K562 (cell line): ENCODE measurements around the gene GABRR2.

Experiments
- BDP1 ChIP-seq: IDR thresholded peaks from 3 replicates; pipeline ENCODE4 v1.6.1; 2011; ENCODE audit not compliant: insufficient read length, insufficient read depth
- ELF4 ChIP-seq: fragments of 450-650 bp; formaldehyde crosslinking; IDR thresholded peaks from 2 replicates; pipeline ENCODE4 v1.4.0; 2022; ENCODE audit warnings: missing genetic modification characterization
- SMC3 ChIP-seq: conservative IDR thresholded peaks from 2 replicates; pipeline ENCODE4 v1.6.1; 2011; ENCODE audit warnings: low read depth, low read length, improper control_type of control experiment; ENCODE audit not compliant: insufficient read depth
- SNRNP70 ChIP-seq: fragments of 200-400 bp; formaldehyde crosslinking; optimal IDR thresholded peaks from 2 replicates; pipeline ENCODE3; 2017; ENCODE audit warnings: low read depth, low read length
- YBX1 ChIP-seq: fragments of 450-650 bp; IDR thresholded peaks from 2 replicates; pipeline ENCODE4 v1.7.1; 2016; ENCODE audit warnings: mild to moderate bottlenecking
- ZNF133 ChIP-seq: fragments of 250-450 bp; sonication (Bioruptor Pico); IDR thresholded peaks from 2 replicates; pipeline ENCODE4 v1.4.0; 2020; ENCODE audit warnings: mild to moderate bottlenecking
- ZNF24 ChIP-seq: fragments of 450-650 bp; IDR thresholded peaks from 2 replicates; pipeline ENCODE4 v1.6.1; 2016
- TF ChIP-seq, protein P1 (sequence below), 2 experiments: IDR thresholded peaks; 2 replicates each; pipeline ENCODE4 v1.6.1; 2012; ENCODE audit warnings: improper control_type of control experiment in 2 of 2, low read depth in 2 of 2, low read length in 2 of 2, borderline replicate concordance in 1 of 2
- TF ChIP-seq, protein P2 (sequence below): sonication (generic); formaldehyde crosslinking; IDR thresholded peaks from 2 replicates; pipeline ENCODE4 v1.8.1; 2023; ENCODE audit warnings: mild to moderate bottlenecking, missing genetic modification reagents
- TF ChIP-seq, protein P3 (sequence below), 3 experiments: IDR thresholded peaks in 2 of 3; conservative IDR thresholded peaks in 1 of 3; 2 replicates each; pipeline ENCODE4 v1.5.1; 2011 to 2012; ENCODE audit warnings: low read length in 3 of 3, mild to moderate bottlenecking in 3 of 3, control low read depth in 2 of 3, improper control_type of control experiment in 1 of 3, inconsistent platforms in 1 of 3, low read depth in 1 of 3, mixed read lengths in 1 of 3, moderate library complexity in 1 of 3; ENCODE audit not compliant: insufficient read depth in 2 of 3

DNA sequence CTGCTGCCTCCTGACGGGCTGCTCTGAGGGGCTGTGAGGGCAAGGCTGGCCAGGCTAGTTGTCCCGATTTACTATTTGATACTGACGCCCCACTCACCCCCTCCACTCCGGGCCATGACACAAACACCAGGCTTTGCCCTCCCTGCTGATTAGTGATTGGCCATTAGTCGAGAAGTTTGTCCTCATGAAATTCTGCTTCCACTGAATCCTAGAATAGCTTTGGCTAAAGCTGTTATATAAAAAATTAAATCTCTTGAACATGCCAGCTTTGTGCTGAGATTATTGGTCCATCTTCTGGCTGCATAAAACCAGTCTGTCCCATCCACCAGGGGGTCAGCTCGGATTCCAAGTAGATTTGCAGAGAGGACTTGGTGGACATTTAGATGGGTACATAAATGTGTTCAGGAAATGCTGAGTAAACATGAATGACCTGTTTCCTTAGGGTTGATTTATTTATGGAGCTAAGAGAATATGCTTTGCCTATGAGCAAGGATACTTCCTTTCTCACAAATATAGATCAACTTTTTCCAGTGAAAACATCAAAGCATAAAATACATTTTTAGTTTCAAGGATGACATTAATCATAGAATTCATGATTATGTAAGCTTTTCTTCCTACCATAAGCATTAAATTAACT, at the start of gene GABRR2:
- TF ChIP-seq SMC3 (no peak), ZNF133 (CRISPR knock-in tag) (no peak), YBX1 (no peak), ELF4 (CRISPR knock-in tag) (no peak), SNRNP70 (no peak), ZNF24 (no peak), BDP1 (no peak)
- TF ChIP-seq, protein P1, sequence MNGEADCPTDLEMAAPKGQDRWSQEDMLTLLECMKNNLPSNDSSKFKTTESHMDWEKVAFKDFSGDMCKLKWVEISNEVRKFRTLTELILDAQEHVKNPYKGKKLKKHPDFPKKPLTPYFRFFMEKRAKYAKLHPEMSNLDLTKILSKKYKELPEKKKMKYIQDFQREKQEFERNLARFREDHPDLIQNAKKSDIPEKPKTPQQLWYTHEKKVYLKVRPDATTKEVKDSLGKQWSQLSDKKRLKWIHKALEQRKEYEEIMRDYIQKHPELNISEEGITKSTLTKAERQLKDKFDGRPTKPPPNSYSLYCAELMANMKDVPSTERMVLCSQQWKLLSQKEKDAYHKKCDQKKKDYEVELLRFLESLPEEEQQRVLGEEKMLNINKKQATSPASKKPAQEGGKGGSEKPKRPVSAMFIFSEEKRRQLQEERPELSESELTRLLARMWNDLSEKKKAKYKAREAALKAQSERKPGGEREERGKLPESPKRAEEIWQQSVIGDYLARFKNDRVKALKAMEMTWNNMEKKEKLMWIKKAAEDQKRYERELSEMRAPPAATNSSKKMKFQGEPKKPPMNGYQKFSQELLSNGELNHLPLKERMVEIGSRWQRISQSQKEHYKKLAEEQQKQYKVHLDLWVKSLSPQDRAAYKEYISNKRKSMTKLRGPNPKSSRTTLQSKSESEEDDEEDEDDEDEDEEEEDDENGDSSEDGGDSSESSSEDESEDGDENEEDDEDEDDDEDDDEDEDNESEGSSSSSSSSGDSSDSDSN (IDR thresholded peaks at IDR 0.05; ENCODE audit: borderline replicate concordance in 1 of 2, low read depth in 2 of 2, low read length in 2 of 2): no peak
- TF ChIP-seq, protein P2, sequence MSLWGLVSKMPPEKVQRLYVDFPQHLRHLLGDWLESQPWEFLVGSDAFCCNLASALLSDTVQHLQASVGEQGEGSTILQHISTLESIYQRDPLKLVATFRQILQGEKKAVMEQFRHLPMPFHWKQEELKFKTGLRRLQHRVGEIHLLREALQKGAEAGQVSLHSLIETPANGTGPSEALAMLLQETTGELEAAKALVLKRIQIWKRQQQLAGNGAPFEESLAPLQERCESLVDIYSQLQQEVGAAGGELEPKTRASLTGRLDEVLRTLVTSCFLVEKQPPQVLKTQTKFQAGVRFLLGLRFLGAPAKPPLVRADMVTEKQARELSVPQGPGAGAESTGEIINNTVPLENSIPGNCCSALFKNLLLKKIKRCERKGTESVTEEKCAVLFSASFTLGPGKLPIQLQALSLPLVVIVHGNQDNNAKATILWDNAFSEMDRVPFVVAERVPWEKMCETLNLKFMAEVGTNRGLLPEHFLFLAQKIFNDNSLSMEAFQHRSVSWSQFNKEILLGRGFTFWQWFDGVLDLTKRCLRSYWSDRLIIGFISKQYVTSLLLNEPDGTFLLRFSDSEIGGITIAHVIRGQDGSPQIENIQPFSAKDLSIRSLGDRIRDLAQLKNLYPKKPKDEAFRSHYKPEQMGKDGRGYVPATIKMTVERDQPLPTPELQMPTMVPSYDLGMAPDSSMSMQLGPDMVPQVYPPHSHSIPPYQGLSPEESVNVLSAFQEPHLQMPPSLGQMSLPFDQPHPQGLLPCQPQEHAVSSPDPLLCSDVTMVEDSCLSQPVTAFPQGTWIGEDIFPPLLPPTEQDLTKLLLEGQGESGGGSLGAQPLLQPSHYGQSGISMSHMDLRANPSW (CRISPR knock-in tag): no peak
- TF ChIP-seq, protein P3, sequence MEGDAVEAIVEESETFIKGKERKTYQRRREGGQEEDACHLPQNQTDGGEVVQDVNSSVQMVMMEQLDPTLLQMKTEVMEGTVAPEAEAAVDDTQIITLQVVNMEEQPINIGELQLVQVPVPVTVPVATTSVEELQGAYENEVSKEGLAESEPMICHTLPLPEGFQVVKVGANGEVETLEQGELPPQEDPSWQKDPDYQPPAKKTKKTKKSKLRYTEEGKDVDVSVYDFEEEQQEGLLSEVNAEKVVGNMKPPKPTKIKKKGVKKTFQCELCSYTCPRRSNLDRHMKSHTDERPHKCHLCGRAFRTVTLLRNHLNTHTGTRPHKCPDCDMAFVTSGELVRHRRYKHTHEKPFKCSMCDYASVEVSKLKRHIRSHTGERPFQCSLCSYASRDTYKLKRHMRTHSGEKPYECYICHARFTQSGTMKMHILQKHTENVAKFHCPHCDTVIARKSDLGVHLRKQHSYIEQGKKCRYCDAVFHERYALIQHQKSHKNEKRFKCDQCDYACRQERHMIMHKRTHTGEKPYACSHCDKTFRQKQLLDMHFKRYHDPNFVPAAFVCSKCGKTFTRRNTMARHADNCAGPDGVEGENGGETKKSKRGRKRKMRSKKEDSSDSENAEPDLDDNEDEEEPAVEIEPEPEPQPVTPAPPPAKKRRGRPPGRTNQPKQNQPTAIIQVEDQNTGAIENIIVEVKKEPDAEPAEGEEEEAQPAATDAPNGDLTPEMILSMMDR (IDR thresholded peaks at IDR 0.05 in 2 of 3, conservative IDR thresholded peaks at IDR 0.05 in 1 of 3; ENCODE audit: insufficient read depth in 2 of 3, low read depth in 1 of 3, low read length in 3 of 3): no peak
